Measurements from ENCODE around the gene CLEC9A. TPM values are rescaled to one million over a fixed set of nuclear protein-coding genes. Genes with fewer than 3 reads are reported as not detected.

The CLEC9A gene
- total and polyA plus RNA-seq, 2 of the 8 experiments (the other 6 are each of a cell fraction or from before 2014, with no cell fraction given): not detected

GRCh38 chr12:10111451-10111850 lies 81.0 kb downstream of the CLEC9A start:
- Histone ChIP-seq H2AK5ac (ENCODE audit: low read depth, low read length) (no peak overlapping the region), H3K18ac (ENCODE audit: extremely low read depth, low read length) (no peak overlapping the region), H3K79me2 (ENCODE audit: control insufficient read depth in 1 of 2, insufficient read depth in 2 of 2, low read length in 2 of 2) (no peaks in the 10 kb centered on the region), H4K91ac (replicated peaks; ENCODE audit: insufficient read length, low read length) (no peak overlapping the region), H3K36me3 (ENCODE audit: control insufficient read depth in 2 of 4, insufficient read depth in 4 of 4, low read length in 3 of 4) (no peaks in the 10 kb centered on the region; a peak in 1 of 8 replicates), H4K5ac (ENCODE audit: insufficient read length, low read depth, low read length) (no peak overlapping the region), H2BK15ac (ENCODE audit: low read length) (no peak overlapping the region), H3K23me2 (ENCODE audit: low read depth, low read length) (no peaks in the 10 kb centered on the region), H3K27ac (ENCODE audit: low read depth, low read length) (no peak overlapping the region), H3K14ac (ENCODE audit: insufficient read length) (no peak overlapping the region), H2AFZ (ENCODE audit: low read length) (no peak overlapping the region), H3K27me3 (replicated peaks in 1 of 4; ENCODE audit: control insufficient read depth in 3 of 4, extremely low read depth in 1 of 4, insufficient read depth in 3 of 4, low read length in 3 of 4) (no peaks in the 10 kb centered on the region), H3K23ac (ENCODE audit: insufficient read length) (no peak overlapping the region), H3K4me2 (ENCODE audit: insufficient read depth in 1 of 2, low read depth in 2 of 2, low read length in 2 of 2) (no peak overlapping the region), H4K20me1 (replicated peaks in 1 of 2; ENCODE audit: control insufficient read depth in 1 of 2, insufficient read depth in 2 of 2, low read length in 2 of 2) (no peaks in the 10 kb centered on the region), H2BK12ac (ENCODE audit: low read depth, low read length) (no peak overlapping the region), H3K4ac (replicated peaks; ENCODE audit: insufficient read length, low read depth, low read length) (no peak overlapping the region), H2BK5ac (ENCODE audit: low read depth, low read length) (no peak overlapping the region), H3K4me3 (ENCODE audit: extremely low read depth in 1 of 4, insufficient read depth in 2 of 4, low read depth in 3 of 4, low read length in 4 of 4) (no peak overlapping the region), H3K79me1 (ENCODE audit: low read depth, low read length) (no peaks in the 10 kb centered on the region), H3K56ac (replicated peaks; ENCODE audit: insufficient read length, low read depth, low read length) (no peak overlapping the region), H3K9ac (replicated peaks in 1 of 4; ENCODE audit: extremely low read depth in 1 of 4, low read depth in 3 of 4, low read length in 3 of 4) (no peak overlapping the region), H2BK20ac (ENCODE audit: low read length) (no peak overlapping the region), H3K9me3 (ENCODE audit: insufficient read depth in 2 of 2, low read depth in 1 of 2, low read length in 1 of 2) (peaks cover 0 to 4% of the 10 kb centered on the region in 2 experiments; a peak in 1 of 4 replicates), H2BK120ac (replicated peaks; ENCODE audit: low read depth, low read length) (no peak overlapping the region), H4K8ac (ENCODE audit: extremely low read depth, insufficient read depth, low read length) (no peak overlapping the region), H3K4me1 (replicated peaks in 1 of 4; ENCODE audit: control insufficient read depth in 3 of 4, insufficient read depth in 4 of 4, low read length in 3 of 4) (no peaks in the 10 kb centered on the region)
- no peak for TF ChIP-seq SRF (IDR thresholded peaks at IDR 0.05; ENCODE audit: low read depth, low read length)
- no peak for TF ChIP-seq RXRA (IDR thresholded peaks at IDR 0.05; ENCODE audit: insufficient read depth, low read depth, low read length)
- CTCF ChIA-PET (ENCODE audit: partially characterized antibody): interaction anchor here (1.7 kb wide), 1 partner anchor 29 kb away, joined by 4 read pairs; no protein-coding TSS in a partner anchor
- 90% methylated on average over 38 of the region's 38 CpGs; no CpG with 5 or more reads in 1 of the 2 experiments for WGBS, 2 experiments (ENCODE audit: extremely low coverage in 1 of 2, insufficient coverage in 1 of 2, insufficient read length in 1 of 2, insufficient replicate concordance in 2 of 2, low coverage in 1 of 2, low lambda C conversion rate in 2 of 2, missing lambda C conversion rate in 1 of 2)
- POLR2A ChIA-PET (ENCODE audit: partially characterized antibody): no interaction called here
- DNase-seq (ENCODE audit: low read depth in 1 of 2, low spot score in 2 of 2): no peak
- FAIRE-seq: no peak
